ENCODE data around the gene AUTS2.

AUTS2 gene

GRCh38 chr7:70695795-70696083 is 1097.5 kb downstream of the AUTS2 start:
- TF ChIP-seq GABPA (IDR thresholded peaks at IDR 0.05; ENCODE audit: low read depth) (no peak), CTCF (IDR thresholded peaks at IDR 0.05; ENCODE audit: insufficient read depth, low read length) (no peak)
- Histone ChIP-seq H3K27ac (replicated peaks) (no peak overlapping the region), H3K4me3 (replicated peaks; ENCODE audit: insufficient read depth, low read length) (no peak overlapping the region), H3K27me3 (ENCODE audit: insufficient read depth, poor library complexity, severe bottlenecking) (peaks cover 28% of the 10 kb centered on the region)
- no peak for DNase-seq (ENCODE audit: low read depth in 1 of 2, low spot score in 1 of 2)

GRCh38 chr7:70696201-70696754 is 1098.0 kb downstream of the AUTS2 start:
- H3K27ac ChIP-seq (replicated peaks) = no peak overlapping the region
- peaks cover 28% of the 10 kb centered on the region for H3K27me3 ChIP-seq (ENCODE audit: insufficient read depth, poor library complexity, severe bottlenecking)
- no peak for DNase-seq (ENCODE audit: low read depth in 1 of 2, low spot score in 1 of 2)
- TF ChIP-seq SPI1 (IDR thresholded peaks at IDR 0.05; ENCODE audit: borderline replicate concordance, low read depth) = no peak
- no peak for TF ChIP-seq CTCF (IDR thresholded peaks at IDR 0.05; ENCODE audit: insufficient read depth, low read length)
- TF ChIP-seq POLR2AphosphoS5 (IDR thresholded peaks at IDR 0.05; ENCODE audit: low read depth) = no peak
- TF ChIP-seq REST (IDR thresholded peaks at IDR 0.05; ENCODE audit: insufficient replicate concordance, low read depth) = no peak
- no peak for TF ChIP-seq GABPA (IDR thresholded peaks at IDR 0.05; ENCODE audit: low read depth)
- H3K4me3 ChIP-seq (replicated peaks; ENCODE audit: insufficient read depth, low read length) = no peak overlapping the region

GRCh38 chr7:70698219-70698832 is 1100.1 kb downstream of the AUTS2 start:
- H3K27me3 ChIP-seq (ENCODE audit: insufficient read depth, poor library complexity, severe bottlenecking) = peaks cover 23% of the 10 kb centered on the region
- no peak overlapping the region for H3K4me3 ChIP-seq (replicated peaks; ENCODE audit: insufficient read depth, low read length)
- TF ChIP-seq POLR2AphosphoS5 (IDR thresholded peaks at IDR 0.05; ENCODE audit: low read depth) (no peak), CTCF (IDR thresholded peaks at IDR 0.05; ENCODE audit: insufficient read depth, low read length) (peak; percentile 22)
- DNase-seq (ENCODE audit: low read depth in 1 of 2, low spot score in 1 of 2) = no peak
- H3K27ac ChIP-seq (replicated peaks) = no peak overlapping the region

- no peak overlapping the region for H3K27ac ChIP-seq (replicated peaks)
- no peak overlapping the region for H3K4me3 ChIP-seq (replicated peaks; ENCODE audit: insufficient read depth, low read length)
- TF ChIP-seq POLR2AphosphoS5 (IDR thresholded peaks at IDR 0.05; ENCODE audit: low read depth) (no peak), GABPA (IDR thresholded peaks at IDR 0.05; ENCODE audit: low read depth) (no peak), CTCF (IDR thresholded peaks at IDR 0.05; ENCODE audit: insufficient read depth, low read length) (no peak), SPI1 (IDR thresholded peaks at IDR 0.05; ENCODE audit: borderline replicate concordance, low read depth) (no peak), REST (IDR thresholded peaks at IDR 0.05; ENCODE audit: insufficient replicate concordance, low read depth) (no peak)
Observed at GRCh38 chr7:70699271-70699670, 1101.0 kb downstream of the AUTS2 start.

More at GRCh38 chr7:70699271-70699670, 1101.0 kb downstream of the AUTS2 start:
- peaks cover 20% of the 10 kb centered on the region for H3K27me3 ChIP-seq (ENCODE audit: insufficient read depth, poor library complexity, severe bottlenecking)
- no peak for DNase-seq (ENCODE audit: low read depth in 1 of 2, low spot score in 1 of 2)

Data from HL-60 (cell line).